PFSK-1 (cell line): Measurements from ENCODE around the gene ADAMTS1.

Experiments
- FOXP2 ChIP-seq: optimal IDR thresholded peaks from 2 replicates; pipeline ENCODE3; 2011; ENCODE audit warnings: borderline replicate concordance, control low read depth, inconsistent platforms; ENCODE audit not compliant: insufficient read depth; ENCODE audit errors: extremely low read length, extremely low read depth
- POLR2AphosphoS5 ChIP-seq: IDR thresholded peaks from 2 replicates; pipeline ENCODE4 v1.6.1; 2012; ENCODE audit warnings: low read depth, mild to moderate bottlenecking, control low read depth, low read length, moderate library complexity
- SIN3A ChIP-seq: IDR thresholded peaks from 2 replicates; pipeline ENCODE4 v1.6.1; 2012; ENCODE audit warnings: mild to moderate bottlenecking, low read length, moderate library complexity, borderline replicate concordance; ENCODE audit not compliant: insufficient read depth
- TAF1 ChIP-seq: IDR thresholded peaks from 2 replicates; pipeline ENCODE4 v1.6.1; 2012; ENCODE audit warnings: low read length, control low read depth, borderline replicate concordance; ENCODE audit not compliant: insufficient read depth
- TF ChIP-seq, protein P1 (sequence below), 2 experiments: IDR thresholded peaks; 2 replicates each; pipeline versions ENCODE4 v1.6.1 to v1.8.0; 2011 to 2012; ENCODE audit warnings: low read depth in 2 of 2, low read length in 2 of 2, control low read depth in 1 of 2, inconsistent platforms in 1 of 2, mild to moderate bottlenecking in 1 of 2, moderate library complexity in 1 of 2; ENCODE audit not compliant: insufficient read depth in 1 of 2

ADAMTS1 gene

DNA sequence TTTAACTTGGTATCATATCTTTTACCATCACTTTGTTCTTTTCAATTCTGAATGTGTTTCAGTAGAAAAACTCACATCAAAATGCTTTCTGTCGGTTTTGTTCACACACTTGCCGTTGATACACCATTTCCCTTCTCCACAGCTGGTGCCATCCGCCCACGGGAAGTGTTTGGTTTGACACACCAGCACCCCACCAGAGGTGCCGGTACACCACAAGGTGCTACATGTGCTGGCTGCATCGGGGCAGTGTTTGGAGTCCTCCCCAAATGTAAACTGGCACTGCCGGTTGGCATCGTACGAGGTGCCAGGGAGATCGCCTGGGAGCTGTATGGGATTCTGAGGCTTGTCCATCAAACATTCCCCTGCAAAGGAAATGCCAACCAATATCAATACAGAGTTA is 5.0 kb downstream of the ADAMTS1 start:
- no peak for TF ChIP-seq POLR2AphosphoS5
- TF ChIP-seq, protein P1, sequence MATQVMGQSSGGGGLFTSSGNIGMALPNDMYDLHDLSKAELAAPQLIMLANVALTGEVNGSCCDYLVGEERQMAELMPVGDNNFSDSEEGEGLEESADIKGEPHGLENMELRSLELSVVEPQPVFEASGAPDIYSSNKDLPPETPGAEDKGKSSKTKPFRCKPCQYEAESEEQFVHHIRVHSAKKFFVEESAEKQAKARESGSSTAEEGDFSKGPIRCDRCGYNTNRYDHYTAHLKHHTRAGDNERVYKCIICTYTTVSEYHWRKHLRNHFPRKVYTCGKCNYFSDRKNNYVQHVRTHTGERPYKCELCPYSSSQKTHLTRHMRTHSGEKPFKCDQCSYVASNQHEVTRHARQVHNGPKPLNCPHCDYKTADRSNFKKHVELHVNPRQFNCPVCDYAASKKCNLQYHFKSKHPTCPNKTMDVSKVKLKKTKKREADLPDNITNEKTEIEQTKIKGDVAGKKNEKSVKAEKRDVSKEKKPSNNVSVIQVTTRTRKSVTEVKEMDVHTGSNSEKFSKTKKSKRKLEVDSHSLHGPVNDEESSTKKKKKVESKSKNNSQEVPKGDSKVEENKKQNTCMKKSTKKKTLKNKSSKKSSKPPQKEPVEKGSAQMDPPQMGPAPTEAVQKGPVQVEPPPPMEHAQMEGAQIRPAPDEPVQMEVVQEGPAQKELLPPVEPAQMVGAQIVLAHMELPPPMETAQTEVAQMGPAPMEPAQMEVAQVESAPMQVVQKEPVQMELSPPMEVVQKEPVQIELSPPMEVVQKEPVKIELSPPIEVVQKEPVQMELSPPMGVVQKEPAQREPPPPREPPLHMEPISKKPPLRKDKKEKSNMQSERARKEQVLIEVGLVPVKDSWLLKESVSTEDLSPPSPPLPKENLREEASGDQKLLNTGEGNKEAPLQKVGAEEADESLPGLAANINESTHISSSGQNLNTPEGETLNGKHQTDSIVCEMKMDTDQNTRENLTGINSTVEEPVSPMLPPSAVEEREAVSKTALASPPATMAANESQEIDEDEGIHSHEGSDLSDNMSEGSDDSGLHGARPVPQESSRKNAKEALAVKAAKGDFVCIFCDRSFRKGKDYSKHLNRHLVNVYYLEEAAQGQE (IDR thresholded peaks at IDR 0.05; ENCODE audit: insufficient read depth in 1 of 2, low read depth in 2 of 2, low read length in 2 of 2), result no peak
- TF ChIP-seq FOXP2, result no peak
- no peak for TF ChIP-seq SIN3A
- TF ChIP-seq TAF1, result no peak

DNA sequence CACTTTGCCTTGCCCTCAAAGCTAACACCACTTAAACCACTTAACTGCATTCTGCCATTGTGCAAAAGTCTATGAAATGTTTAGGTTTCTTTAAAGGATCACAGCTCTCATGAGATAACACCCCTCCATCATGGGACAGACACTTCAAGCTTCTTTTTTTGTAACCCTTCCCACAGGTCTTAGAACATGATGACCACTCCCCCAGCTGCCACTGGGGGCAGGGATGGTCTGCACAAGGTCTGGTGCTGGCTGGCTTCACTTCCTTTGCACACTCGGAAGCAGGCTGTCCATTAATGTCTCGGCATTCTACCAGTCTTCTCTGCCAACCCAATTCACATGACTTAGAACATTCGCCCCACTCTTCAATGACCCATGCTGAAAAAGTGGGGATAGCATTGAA is 7.7 kb downstream of the ADAMTS1 start:
- no peak for TF ChIP-seq FOXP2
- TF ChIP-seq POLR2AphosphoS5, result peak; percentile 27; the same call in 1 of the 2 replicates
- no peak for TF ChIP-seq SIN3A
- TF ChIP-seq, protein P1 (IDR thresholded peaks at IDR 0.05; ENCODE audit: insufficient read depth in 1 of 2, low read depth in 2 of 2, low read length in 2 of 2), result no peak
- TF ChIP-seq TAF1, result no peak

DNA sequence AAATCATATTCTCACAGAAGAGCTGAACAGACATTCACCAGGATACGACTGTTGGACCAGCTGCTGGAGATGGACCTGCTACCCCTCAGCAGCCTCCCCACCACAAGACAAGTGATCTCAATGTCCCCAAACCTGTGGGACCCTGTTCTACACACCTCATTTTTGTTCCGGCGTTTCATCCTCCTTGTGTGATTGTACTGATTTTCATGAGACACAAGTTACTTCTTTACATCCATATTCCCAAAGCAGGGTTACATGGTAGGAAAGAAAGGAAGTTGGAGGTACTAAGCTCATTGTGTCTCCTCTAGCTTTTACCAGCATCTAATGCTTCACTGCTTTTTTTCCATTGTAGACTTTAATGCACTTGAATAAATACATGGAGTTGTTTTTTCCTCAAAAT is 8.7 kb downstream of the ADAMTS1 start:
- TF ChIP-seq SIN3A, result no peak
- no peak for TF ChIP-seq FOXP2
- TF ChIP-seq, protein P1 (IDR thresholded peaks at IDR 0.05; ENCODE audit: insufficient read depth in 1 of 2, low read depth in 2 of 2, low read length in 2 of 2), result no peak
- TF ChIP-seq TAF1, result no peak
- no peak for TF ChIP-seq POLR2AphosphoS5

DNA sequence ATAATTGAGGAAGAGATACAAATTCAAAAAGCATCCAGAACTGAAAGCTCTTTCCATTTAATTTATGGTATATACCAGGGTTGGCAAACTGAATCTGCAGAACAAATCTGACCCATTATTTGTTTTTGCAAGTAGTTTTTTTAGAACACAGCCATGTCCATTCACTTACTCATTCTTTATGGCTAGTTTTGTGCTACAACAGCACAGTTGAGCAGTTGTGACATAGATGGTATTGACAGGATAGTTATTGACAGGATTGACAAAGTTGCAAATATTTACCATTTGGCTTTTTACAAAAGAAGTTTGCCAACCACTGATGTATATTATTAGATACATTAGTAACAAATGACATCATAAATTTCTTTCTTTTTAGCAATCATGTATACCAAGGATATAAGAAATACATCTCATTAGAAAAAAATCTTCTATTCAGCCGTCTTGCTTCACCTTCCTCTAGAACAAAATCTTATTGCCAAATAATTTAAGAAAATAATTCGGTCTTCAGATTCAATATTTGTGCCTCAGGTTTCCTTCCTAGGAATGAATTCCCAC is 9.4 kb downstream of the ADAMTS1 start:
- TF ChIP-seq, protein P1 (IDR thresholded peaks at IDR 0.05; ENCODE audit: insufficient read depth in 1 of 2, low read depth in 2 of 2, low read length in 2 of 2), result no peak
- TF ChIP-seq POLR2AphosphoS5, result 0 out of 2 replicates have a peak, but pooled peaks have one; percentile 30

DNA sequence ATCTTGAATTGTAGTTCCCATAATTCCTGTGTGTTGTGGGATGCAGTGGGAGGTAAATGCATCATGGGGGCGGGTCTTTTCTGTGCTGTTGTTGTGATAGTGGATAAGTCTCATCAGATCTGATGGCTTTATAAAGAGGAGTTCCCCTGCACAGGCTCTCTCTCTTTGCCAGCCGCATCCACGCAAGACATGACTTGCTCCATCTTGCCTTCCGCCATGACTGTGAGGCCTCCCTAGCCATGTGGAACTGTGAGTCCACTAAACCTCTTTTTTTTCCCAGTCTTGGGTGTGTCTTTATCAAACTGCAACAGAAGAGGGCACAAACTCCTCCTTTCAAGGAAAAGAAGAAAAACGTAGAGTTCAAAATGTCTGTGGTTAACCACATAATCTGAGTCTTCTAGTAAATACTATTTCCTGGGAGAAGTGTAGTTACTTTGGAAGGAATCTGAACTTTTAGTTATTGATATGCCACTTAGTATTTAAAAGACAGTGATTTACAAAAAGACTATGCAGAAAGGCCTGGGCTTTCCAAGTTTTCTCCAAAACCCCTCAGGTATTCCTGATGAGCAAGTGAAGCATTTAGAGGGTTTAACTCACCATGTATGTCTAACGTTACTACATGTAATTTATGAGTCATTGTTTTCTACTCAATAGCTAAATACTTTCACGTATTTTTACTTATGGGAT is 10.0 kb downstream of the ADAMTS1 start:
- TF ChIP-seq POLR2AphosphoS5 (peak; percentile 43; the same call in 1 of the 2 replicates), TAF1 (no peak)
